H1 (cell line): Measurements from ENCODE around the gene AQP12A. TPM values are rescaled to one million over a fixed set of nuclear protein-coding genes. Genes with fewer than 3 reads are reported as not detected.

Source experiments
- CTCF ChIA-PET: fragments of 300-600 bp; sonication (Branson Sonifier 250); formaldehyde crosslinking; loops from one replicate; lab custom pipeline; 2021; ENCODE audit not compliant: partially characterized antibody; lab: Charles Lee
- POLR2A ChIA-PET: fragments of 300-600 bp; sonication (Branson Sonifier 250); formaldehyde crosslinking; loops from one replicate; lab custom pipeline; 2021; ENCODE audit warnings: inconsistent platforms; ENCODE audit not compliant: partially characterized antibody; lab: Charles Lee
- DNase-seq, 2 experiments: peaks; one replicate each; pipeline versions ENCODE4 v3.0.0 to v3.0.0-alpha.2; 2010 to 2022; ENCODE audit warnings: low spot score in 2 of 2, low read depth in 1 of 2, mixed read lengths in 1 of 2
- FAIRE-seq: peaks from 2 replicates; lab custom pipeline; 2011; peaks lifted over from hg19 to GRCh38; lab: Jason Lieb, UNC
- H2AFZ ChIP-seq: 2 replicates; pipeline ENCODE4 v1.8.1; 2012; ENCODE audit warnings: low read length, inconsistent platforms
- H2AK5ac ChIP-seq: 2 replicates; pipeline ENCODE4 v1.6.1; 2013; ENCODE audit warnings: low read depth, low read length
- H2BK120ac ChIP-seq: replicated peaks from 2 replicates; pipeline ENCODE3; 2013; ENCODE audit warnings: low read depth, low read length, inconsistent platforms
- H2BK12ac ChIP-seq: 2 replicates; pipeline ENCODE4 v1.6.1; 2013; ENCODE audit warnings: low read depth, low read length
- H2BK15ac ChIP-seq: 2 replicates; pipeline ENCODE4 v1.6.1; 2013; ENCODE audit warnings: low read length
- H2BK20ac ChIP-seq: 2 replicates; pipeline ENCODE4 v1.6.1; 2013; ENCODE audit warnings: low read length
- H2BK5ac ChIP-seq: 2 replicates; pipeline ENCODE4 v1.6.1; 2013; ENCODE audit warnings: low read depth, low read length
- H3K14ac ChIP-seq: 2 replicates; pipeline ENCODE4 v1.6.1; 2013; ENCODE audit warnings: inconsistent platforms; ENCODE audit not compliant: insufficient read length
- H3K18ac ChIP-seq: 2 replicates; pipeline ENCODE4 v1.6.1; 2013; ENCODE audit warnings: low read length; ENCODE audit errors: extremely low read depth
- H3K23ac ChIP-seq: 2 replicates; pipeline ENCODE4 v1.6.1; 2013; ENCODE audit warnings: inconsistent platforms; ENCODE audit not compliant: insufficient read length
- H3K23me2 ChIP-seq: 2 replicates; pipeline ENCODE4 v1.6.1; 2013; ENCODE audit warnings: low read depth, low read length
- H3K27ac ChIP-seq: 2 replicates; pipeline ENCODE4 v1.6.1; 2011; ENCODE audit warnings: low read depth, low read length, inconsistent platforms
- H3K27me3 ChIP-seq, 4 experiments: replicated peaks in 1 of 4; 1 replicate in 1 of 4; 2 replicates in 3 of 4; pipeline versions ENCODE4 v1.6.1 to v1.8.1; 2011 to 2013; ENCODE audit warnings: low read length in 3 of 4, mild to moderate bottlenecking in 3 of 4, inconsistent platforms in 2 of 4, mixed read lengths in 2 of 4, moderate library complexity in 1 of 4; ENCODE audit not compliant: control insufficient read depth in 3 of 4, insufficient read depth in 3 of 4; ENCODE audit errors: extremely low read depth in 1 of 4
- H3K36me3 ChIP-seq, 4 experiments: 2 replicates each; pipeline versions ENCODE4 v1.6.1 to v1.8.1; 2011 to 2013; ENCODE audit warnings: mild to moderate bottlenecking in 4 of 4, low read length in 3 of 4, moderate library complexity in 2 of 4, control low read depth in 1 of 4, inconsistent platforms in 1 of 4; ENCODE audit not compliant: insufficient read depth in 4 of 4, control insufficient read depth in 2 of 4
- H3K4ac ChIP-seq: replicated peaks from 2 replicates; pipeline ENCODE3; 2013; ENCODE audit warnings: low read length, low read depth, mixed read lengths, inconsistent platforms; ENCODE audit not compliant: insufficient read length
- H3K4me1 ChIP-seq, 4 experiments: replicated peaks in 1 of 4; 1 replicate in 1 of 4; 2 replicates in 3 of 4; pipeline versions ENCODE4 v1.6.1 to v1.8.1; 2011 to 2013; ENCODE audit warnings: low read length in 3 of 4, inconsistent platforms in 2 of 4, mixed read lengths in 1 of 4; ENCODE audit not compliant: insufficient read depth in 4 of 4, control insufficient read depth in 3 of 4
- H3K4me2 ChIP-seq, 2 experiments: 2 replicates each; pipeline versions ENCODE4 v1.6.1 to v1.8.1; 2011 to 2013; ENCODE audit warnings: low read depth in 2 of 2, low read length in 2 of 2, control low read depth in 1 of 2, inconsistent platforms in 1 of 2, mild to moderate bottlenecking in 1 of 2; ENCODE audit not compliant: insufficient read depth in 1 of 2
- H3K4me3 ChIP-seq, 4 experiments: fragments of 200-600, 300-600 bp in 1 of 4; sonication (generic), shearing (Covaris generic), sonication (Bioruptor Twin) in 1 of 4; 2 replicates each; pipeline versions ENCODE4 v1.5.1 to v1.8.1; 2011 to 2016; ENCODE audit warnings: low read length in 4 of 4, low read depth in 3 of 4, control low read depth in 2 of 4, inconsistent platforms in 2 of 4, mild to moderate bottlenecking in 2 of 4, mixed read lengths in 1 of 4, moderate library complexity in 1 of 4; ENCODE audit not compliant: insufficient read depth in 2 of 4; ENCODE audit errors: extremely low read depth in 1 of 4
- H3K56ac ChIP-seq: replicated peaks from 2 replicates; pipeline ENCODE3; 2013; ENCODE audit warnings: low read depth, mild to moderate bottlenecking, mixed read lengths, low read length, inconsistent platforms; ENCODE audit not compliant: insufficient read length
- H3K79me1 ChIP-seq: 2 replicates; pipeline ENCODE4 v1.6.1; 2013; ENCODE audit warnings: low read depth, low read length, control low read depth
- H3K79me2 ChIP-seq, 2 experiments: 2 replicates each; pipeline versions ENCODE4 v1.6.1 to v1.8.1; 2012 to 2013; ENCODE audit warnings: low read length in 2 of 2, mild to moderate bottlenecking in 2 of 2, inconsistent platforms in 1 of 2; ENCODE audit not compliant: insufficient read depth in 2 of 2, control insufficient read depth in 1 of 2
- H3K9ac ChIP-seq, 4 experiments: replicated peaks in 1 of 4; 1 replicate in 1 of 4; 2 replicates in 3 of 4; pipeline versions ENCODE4 v1.6.1 to v1.8.1; 2011 to 2013; ENCODE audit warnings: low read depth in 3 of 4, low read length in 3 of 4, control low read depth in 2 of 4, mild to moderate bottlenecking in 2 of 4, moderate library complexity in 2 of 4, inconsistent platforms in 1 of 4; ENCODE audit errors: extremely low read depth in 1 of 4
- H3K9me3 ChIP-seq, 2 experiments: 2 replicates each; pipeline versions ENCODE4 v1.6.1 to v1.8.1; 2012 to 2013; ENCODE audit warnings: mild to moderate bottlenecking in 2 of 2, moderate library complexity in 2 of 2, control low read depth in 1 of 2, inconsistent platforms in 1 of 2, low read depth in 1 of 2, low read length in 1 of 2, mixed read lengths in 1 of 2; ENCODE audit not compliant: insufficient read depth in 2 of 2
- H4K20me1 ChIP-seq, 2 experiments: replicated peaks in 1 of 2; 2 replicates each; pipeline versions ENCODE3 to v1.8.1; 2011 to 2013; ENCODE audit warnings: inconsistent platforms in 2 of 2, low read length in 2 of 2, mild to moderate bottlenecking in 1 of 2; ENCODE audit not compliant: insufficient read depth in 2 of 2, control insufficient read depth in 1 of 2
- H4K5ac ChIP-seq: 2 replicates; pipeline ENCODE4 v1.6.1; 2013; ENCODE audit warnings: low read length, low read depth, mixed read lengths, inconsistent platforms; ENCODE audit not compliant: insufficient read length
- H4K8ac ChIP-seq: 2 replicates; pipeline ENCODE4 v1.8.0; 2013; ENCODE audit warnings: mild to moderate bottlenecking, moderate library complexity, low read length, inconsistent platforms; ENCODE audit not compliant: insufficient read depth; ENCODE audit errors: extremely low read depth
- H4K91ac ChIP-seq: replicated peaks from 2 replicates; pipeline ENCODE3; 2013; ENCODE audit warnings: low read length, mixed read lengths, inconsistent platforms; ENCODE audit not compliant: insufficient read length
- BRCA1 ChIP-seq: IDR thresholded peaks from 2 replicates; pipeline ENCODE4 v1.6.1; 2012; ENCODE audit warnings: low read depth, low read length, improper control_type of control experiment
- EGR1 ChIP-seq: IDR thresholded peaks from 2 replicates; pipeline ENCODE4 v1.6.1; 2011; ENCODE audit warnings: low read depth, low read length, borderline replicate concordance
- FOSL1 ChIP-seq: IDR thresholded peaks from 2 replicates; pipeline ENCODE4 v1.6.1; 2011; ENCODE audit warnings: mild to moderate bottlenecking, low read depth, low read length, moderate library complexity; ENCODE audit not compliant: insufficient read depth
- KDM4A ChIP-seq: IDR thresholded peaks from one replicate; pipeline ENCODE4 v1.7.1; 2012; ENCODE audit warnings: low read depth, mild to moderate bottlenecking, moderate library complexity, low read length, inconsistent platforms; ENCODE audit not compliant: severe bottlenecking
- MAX ChIP-seq: IDR thresholded peaks from 2 replicates; pipeline ENCODE4 v1.6.1; 2012; ENCODE audit warnings: inconsistent platforms
- RXRA ChIP-seq: IDR thresholded peaks from 2 replicates; pipeline ENCODE4 v1.6.1; 2011; ENCODE audit warnings: low read depth, mild to moderate bottlenecking, low read length, moderate library complexity; ENCODE audit not compliant: insufficient read depth
- SIX5 ChIP-seq: IDR thresholded peaks from 2 replicates; pipeline ENCODE4 v1.6.1; 2011; ENCODE audit warnings: mild to moderate bottlenecking, low read depth, low read length
- SP2 ChIP-seq: IDR thresholded peaks from 2 replicates; pipeline ENCODE4 v1.6.1; 2012; ENCODE audit warnings: mild to moderate bottlenecking, low read length, inconsistent platforms
- SP4 ChIP-seq: IDR thresholded peaks from 2 replicates; pipeline ENCODE4 v1.6.1; 2012; ENCODE audit warnings: low read length, inconsistent platforms
- TEAD4 ChIP-seq: IDR thresholded peaks from 2 replicates; pipeline ENCODE4 v1.6.1; 2012; ENCODE audit warnings: low read depth, low read length, inconsistent platforms, mixed read lengths
- WGBS, 2 experiments: shearing (Covaris generic) in 1 of 2; methylation state at CpG; one replicate each; pipeline versions ENCODE4 v1.1.6 to v1.1.7; 2013 to 2015; ENCODE audit warnings: low lambda C conversion rate in 2 of 2, mixed read lengths in 2 of 2, inconsistent platforms in 1 of 2, low coverage in 1 of 2, missing lambda C conversion rate in 1 of 2; ENCODE audit not compliant: insufficient replicate concordance in 2 of 2, insufficient coverage in 1 of 2, insufficient read length in 1 of 2; ENCODE audit errors: extremely low coverage in 1 of 2, missing lambda C conversion rate in 1 of 2; 5-methylcytosine and 5-hydroxymethylcytosine counted together
- polyA plus RNA-seq, 7 experiments: library from polyadenylated mRNA; depleted of rRNA in 3 of 7; stranded (reverse) in 5 of 7; unstranded in 2 of 7; fragments of >200 nt in 5 of 7; fragments of 200-250 nt in 2 of 7; gene quantifications; 1 replicate in 5 of 7; 2 replicates in 1 of 7; 4 replicates in 1 of 7; pipeline versions ENCODE4 v1.2.1 to v1.2.3, GENCODE V29; 2011 to 2013; ENCODE audit warnings: missing spikeins in 2 of 7, mixed read lengths in 2 of 7
- total RNA-seq: library from RNA; stranded (reverse); fragmentation: NEBNext Ultra II Directional; extraction: Animal tissue kit (Norgen Biotek cat#: 25700); gene quantifications from 2 replicates; pipeline ENCODE4 v1.2.1, GENCODE V29; 2021

Gene AQP12A
- total and polyA plus RNA-seq, 2 of the 8 experiments (the other 6 are each of a cell fraction or from before 2014, with no cell fraction given) = not detected

GRCh38 chr2:240642061-240642805 is 49.4 kb upstream of the AQP12A start:
- Histone ChIP-seq H3K18ac (no peak overlapping the region), H3K23me2 (no peaks in the 10 kb centered on the region), H4K20me1 (no peaks in the 10 kb centered on the region), H4K5ac (no peak overlapping the region), H3K56ac (no peak overlapping the region), H2BK15ac (no peak overlapping the region), H3K36me3 (no peaks in the 10 kb centered on the region), H2BK120ac (no peak overlapping the region), H2BK20ac (no peak overlapping the region), H3K9ac (no peak overlapping the region), H2BK5ac (no peak overlapping the region), H4K91ac (no peak overlapping the region), H4K8ac (no peak overlapping the region), H3K79me1 (no peaks in the 10 kb centered on the region), H3K27me3 (peaks cover 0 to 2% (median 0%) of the 10 kb centered on the region in 4 experiments; a peak in 3 of 7 replicates), H2AK5ac (no peak overlapping the region), H3K23ac (no peak overlapping the region), H3K4me1 (no peaks in the 10 kb centered on the region; a peak in 1 of 7 replicates), H3K79me2 (no peaks in the 10 kb centered on the region), H3K9me3 (peaks cover 0 to 5% of the 10 kb centered on the region in 2 experiments; a peak in 1 of 4 replicates), H3K4ac (no peak overlapping the region), H2AFZ (no peak overlapping the region), H3K4me3 (no peak overlapping the region), H3K14ac (no peak overlapping the region), H2BK12ac (no peak overlapping the region), H3K4me2 (no peak overlapping the region), H3K27ac (no peak overlapping the region)
- ChIA-PET CTCF (interaction anchor here (1.2 to 1.5 kb wide), 4 partner anchors 11 to 204 kb away, joined by 3 to 4 read pairs (median 3); no protein-coding TSS in a partner anchor), POLR2A (no interaction called here)
- 91% methylated on average over 35 of the region's 36 CpGs; no CpG with 5 or more reads in 1 of the 2 experiments for WGBS, 2 experiments
- DNase-seq (no peak), FAIRE-seq (no peak)
- no peak for TF ChIP-seq EGR1
- TF ChIP-seq BRCA1 = no peak
- no peak for TF ChIP-seq KDM4A
- TF ChIP-seq SIX5 = no peak
- TF ChIP-seq MAX = no peak
- no peak for TF ChIP-seq SP2
- no peak for TF ChIP-seq FOSL1
- no peak for TF ChIP-seq TEAD4
- TF ChIP-seq RXRA = no peak
- TF ChIP-seq SP4 = no peak
